Measurements from ENCODE around the gene MYZAP. TPM values are rescaled to one million over a fixed set of nuclear protein-coding genes. Genes with fewer than 3 reads are reported as not detected.

The MYZAP gene
- total and polyA plus RNA-seq, 2 of the 4 experiments (the other 2 are of a cell fraction): not detected

DNA sequence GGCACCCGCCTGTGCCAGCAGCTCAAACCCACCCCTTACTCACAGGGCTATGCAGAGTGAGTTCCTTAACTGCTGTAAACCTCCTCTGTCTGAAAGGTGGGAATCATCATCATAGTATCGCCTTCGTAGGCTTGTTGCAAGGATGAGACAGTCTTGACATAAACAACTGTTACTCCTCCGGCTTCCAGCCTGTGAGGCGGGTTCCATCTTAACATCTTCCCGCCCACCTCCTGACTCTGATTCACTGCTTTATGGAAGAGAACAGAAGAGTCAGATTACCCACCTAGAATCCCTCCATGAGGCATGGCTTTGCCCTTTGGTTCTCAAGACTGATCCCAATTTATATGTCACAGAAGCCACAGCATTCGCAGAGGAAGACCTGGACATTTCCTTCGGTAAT lies 136.7 kb downstream of the MYZAP start:
- no peak for ATAC-seq (ENCODE audit: low read depth)
- Histone ChIP-seq H4K20me1 (ENCODE audit: insufficient read depth, low read length) (no peaks in the 10 kb centered on the region), H3K23ac (ENCODE audit: low read depth, low read length) (no peak overlapping the region), H3K9ac (ENCODE audit: low read depth, low read length) (no peak overlapping the region), H2AK5ac (ENCODE audit: low read depth, low read length) (no peak overlapping the region), H3K9me3 (ENCODE audit: control insufficient read depth, insufficient read depth, low read length) (no peaks in the 10 kb centered on the region), H3K79me1 (ENCODE audit: low read depth in 1 of 2, low read length in 2 of 2) (no peaks in the 10 kb centered on the region), H4K8ac (ENCODE audit: low read depth in 2 of 2, low read length in 2 of 2) (no peak overlapping the region), H3K18ac (ENCODE audit: low read depth, low read length) (no peak overlapping the region), H3K56ac (ENCODE audit: extremely low read depth, insufficient read depth, low read length) (no peak overlapping the region), H2BK15ac (ENCODE audit: low read depth, low read length) (no peak overlapping the region), H3K4me3 (ENCODE audit: insufficient read depth, low read depth, low read length) (no peak overlapping the region), H3K14ac (replicated peaks; ENCODE audit: low read depth, low read length) (no peak overlapping the region), H2BK5ac (ENCODE audit: low read depth, low read length, poor library complexity, severe bottlenecking) (no peak overlapping the region), H3K9me1 (ENCODE audit: insufficient read depth, low read length) (peaks cover 2% of the 10 kb centered on the region; the same call in 1 of the 2 replicates), H3K27ac (ENCODE audit: insufficient read depth, low read length) (no peak overlapping the region), H3K4me1 (ENCODE audit: control insufficient read depth, insufficient read depth, low read length) (no peaks in the 10 kb centered on the region), H2BK120ac (ENCODE audit: low read depth, low read length) (no peak overlapping the region), H2AK9ac (replicated peaks; ENCODE audit: low read depth, low read length, poor library complexity) (no peak overlapping the region), H2BK20ac (ENCODE audit: low read depth, low read length) (no peak overlapping the region), H3K4me2 (ENCODE audit: low read depth, low read length) (no peak overlapping the region), H3K27me3 (ENCODE audit: control insufficient read depth, insufficient read depth, low read length) (no peaks in the 10 kb centered on the region), H4K91ac (ENCODE audit: insufficient read depth, low read depth, low read length) (no peak overlapping the region), H3K4ac (ENCODE audit: low read depth, low read length) (no peak overlapping the region), H3K36me3 (ENCODE audit: control insufficient read depth, insufficient read depth, low read length) (no peaks in the 10 kb centered on the region), H2AFZ (replicated peaks; ENCODE audit: low read length, poor library complexity) (no peak overlapping the region), H4K5ac (ENCODE audit: low read depth, low read length) (no peak overlapping the region)
- intact Hi-C loops (cut with micrococcal nuclease): no loop called here
- dilution Hi-C loops (cut with HindIII; ENCODE audit: low sequenced_read_pairs, unreplicated experiment): no loop called here
- no TSS peak for BruUV-seq (replicated peaks)
- peak; percentile 28 for DNase-seq
- TF ChIP-seq RFX5 (IDR thresholded peaks at IDR 0.05; ENCODE audit: low read depth, low read length): no peak
- ChIA-PET POLR2A (ENCODE audit: unreplicated experiment) (no interaction called here), CTCF (no interaction called here)
- in situ Hi-C loops (cut with MboI; ENCODE audit: low sequenced_read_pairs): no loop called here
- 100% methylated on average over 1 of the region's 8 CpGs; no CpG with 5 or more reads in 1 of the 2 experiments for WGBS, 2 experiments (ENCODE audit: extremely low coverage in 2 of 2, insufficient read length in 1 of 2)
